ENCODE measurements around the gene IYD.
"Not testable (repeated sequence)": the region's sequence is repeated elsewhere in the genome, so short reads cannot be mapped to it uniquely, and the experiment has no call there.

The IYD gene

DNA sequence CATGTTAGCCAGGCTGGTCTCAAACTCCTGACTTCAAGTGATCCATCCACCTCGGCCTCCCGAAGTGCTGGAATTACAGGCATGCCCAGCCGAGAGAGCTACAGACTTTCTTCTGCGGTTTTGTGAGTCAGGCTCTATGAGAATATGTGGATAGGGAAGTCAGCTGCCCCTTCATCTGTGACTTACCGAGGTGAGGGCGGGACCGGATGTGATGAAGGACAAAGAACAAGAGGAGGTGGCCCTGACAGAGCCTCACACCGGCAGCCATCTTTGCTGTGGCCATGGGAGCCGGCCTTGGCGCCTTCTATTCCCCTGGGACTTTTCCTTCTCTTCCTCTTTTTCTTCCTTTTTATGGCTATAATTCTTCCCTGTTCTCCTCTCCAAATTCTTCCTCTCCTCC lies 67.0 kb downstream of the IYD start:
- no peak for DNase-seq

DNA sequence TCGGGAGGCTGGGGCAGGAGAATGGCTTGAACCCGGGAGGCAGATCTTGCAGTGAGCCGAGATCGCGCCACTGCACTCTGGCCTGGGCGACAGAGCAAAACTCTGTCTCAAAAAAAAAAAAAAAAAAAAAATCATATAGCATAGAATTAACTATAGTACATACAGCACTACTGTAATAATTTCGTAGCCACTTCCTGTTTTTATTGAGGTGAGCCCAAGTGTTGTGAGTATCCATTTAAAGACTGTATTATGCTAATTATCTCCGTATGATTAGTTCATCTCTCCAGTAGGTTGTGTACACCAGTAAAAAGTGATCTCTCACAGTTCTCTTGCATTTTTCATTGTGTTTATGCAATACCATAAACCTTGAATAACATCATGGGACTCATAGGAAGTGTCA lies 70.6 kb downstream of the IYD start:
- no peak for DNase-seq

- DNase-seq = no peak
These were observed 74.8 kb downstream of the IYD start for GRCh38 chr6:150443621-150444020.

GRCh38 chr6:150444308-150444707 lies 75.5 kb downstream of the IYD start:
- DNase-seq = no peak

DNA sequence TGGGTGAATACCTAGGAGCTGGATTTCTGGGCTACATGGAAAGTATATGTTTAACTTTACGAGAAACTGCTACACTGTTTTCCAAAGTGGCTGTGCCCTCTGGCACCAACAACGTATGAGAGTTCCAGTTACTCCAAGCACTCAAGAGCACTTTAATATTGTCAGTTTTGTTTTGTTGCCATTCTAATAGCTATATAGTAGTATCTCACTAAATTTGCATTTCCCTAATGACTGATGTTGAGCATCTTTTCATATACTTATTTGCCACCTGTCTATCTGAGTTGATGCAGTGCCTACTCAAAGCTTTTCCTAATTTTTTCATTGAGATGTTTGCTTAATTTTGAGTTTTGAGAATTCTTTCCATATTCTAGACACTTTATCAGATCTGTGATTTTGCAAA lies 76.7 kb downstream of the IYD start:
- DNase-seq = no peak

GRCh38 chr6:150448221-150448620 lies 79.4 kb downstream of the IYD start:
- DNase-seq = no peak

DNA sequence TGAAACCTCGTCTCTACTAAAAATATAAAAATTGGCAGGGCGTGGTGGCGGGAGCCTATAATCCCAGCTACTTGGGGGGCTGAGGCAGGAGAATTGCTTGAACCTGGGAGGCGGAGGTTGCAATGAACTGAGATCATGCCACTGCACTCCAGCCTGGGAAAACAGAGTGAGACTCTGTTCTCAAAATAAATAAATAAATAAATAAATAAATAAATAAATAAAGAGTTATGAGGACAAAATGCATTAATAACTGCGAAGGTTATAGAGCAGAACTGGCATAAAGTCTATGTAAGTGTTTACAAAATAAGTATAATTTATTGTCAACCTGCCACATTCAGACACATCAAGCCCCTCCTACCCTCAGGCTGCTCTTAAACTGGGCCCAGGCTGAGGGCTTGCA lies 80.2 kb downstream of the IYD start:
- not testable (repeated sequence) for DNase-seq

DNA sequence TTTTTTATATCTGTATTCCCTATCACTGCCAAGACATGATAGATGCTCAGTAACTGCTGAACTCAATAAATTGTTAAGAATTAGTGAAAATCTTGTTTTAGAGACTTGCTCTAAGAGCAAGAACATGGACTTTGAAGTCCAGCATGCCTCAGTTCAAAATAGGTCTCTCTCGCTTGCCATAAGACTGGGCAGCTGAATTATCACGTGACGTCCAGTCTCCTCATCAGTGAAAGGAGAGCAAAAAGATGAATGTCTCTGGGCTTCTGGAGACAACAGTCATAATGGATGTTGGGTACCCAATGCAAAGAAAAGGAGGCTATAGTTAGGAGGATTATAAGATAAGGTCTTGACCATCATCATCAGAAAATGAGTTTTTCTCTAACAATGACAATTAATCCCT lies 82.1 kb downstream of the IYD start:
- no peak for DNase-seq

DNA sequence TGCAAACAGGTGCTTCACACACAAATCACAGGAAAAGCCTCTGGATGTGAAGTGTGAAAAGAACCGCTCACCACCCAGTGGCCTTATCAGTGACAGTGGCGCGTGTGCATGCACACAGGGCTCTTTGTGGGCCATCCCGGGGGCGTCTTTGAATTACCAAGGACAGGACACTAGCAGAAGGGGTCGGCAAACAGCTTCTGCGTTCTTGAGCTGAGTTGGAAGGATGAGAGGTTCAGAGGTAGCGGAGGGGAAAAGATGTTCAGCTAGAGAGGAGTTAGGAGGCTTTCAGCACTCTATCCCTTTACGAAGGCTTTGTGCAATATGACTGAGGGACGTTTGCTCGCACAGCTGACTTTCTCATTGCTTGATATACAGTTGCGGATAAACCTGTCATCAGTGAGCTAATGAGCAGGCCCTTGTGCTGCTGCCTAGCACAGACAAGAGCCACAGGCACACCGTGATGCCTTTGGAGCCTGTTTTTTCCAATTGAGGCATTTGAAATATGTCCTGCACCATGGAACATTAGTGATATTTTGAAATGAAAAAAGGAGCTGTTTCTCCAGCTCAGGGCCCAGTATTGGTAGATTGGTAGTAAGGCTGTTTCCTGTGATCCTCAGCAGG lies 83.1 kb downstream of the IYD start:
- no peak for DNase-seq

DNA sequence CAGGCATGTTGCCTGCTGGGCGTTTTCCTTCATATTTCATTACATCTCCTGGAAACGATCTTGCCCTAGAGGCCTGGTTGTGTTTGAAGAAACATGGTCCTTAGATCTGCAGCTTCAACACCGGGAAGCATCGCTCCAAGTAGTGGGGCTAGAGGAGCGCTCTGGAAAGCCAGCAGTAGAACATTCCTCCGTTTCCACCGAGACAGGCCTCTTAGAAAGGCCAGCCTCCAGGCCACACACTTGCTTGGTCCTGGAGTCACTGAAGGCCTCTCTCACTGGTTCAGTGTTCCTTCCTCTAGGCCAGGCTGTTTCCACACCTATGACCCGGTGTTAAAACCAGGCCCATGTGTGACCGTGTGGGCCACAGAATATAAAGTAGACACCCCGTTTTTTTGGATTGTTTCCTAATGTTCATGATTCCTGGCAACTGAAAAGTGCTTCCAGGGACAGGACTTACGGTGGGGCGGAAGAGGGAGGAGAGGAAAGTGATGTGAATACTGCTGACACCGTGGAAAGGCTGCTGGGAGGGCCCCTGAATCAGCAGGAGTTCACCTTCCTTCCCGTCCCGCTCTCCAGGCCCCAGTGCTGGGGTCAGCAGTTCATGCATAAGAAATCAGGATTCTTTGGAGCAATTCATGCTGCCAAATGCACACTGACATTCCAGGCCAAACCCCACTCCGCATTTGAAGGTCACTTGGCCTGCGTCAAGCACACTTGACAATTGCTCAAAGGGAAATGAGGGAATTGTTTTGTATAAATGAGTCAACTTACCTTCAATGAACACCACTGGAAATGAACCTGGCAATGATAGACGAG lies 83.8 kb downstream of the IYD start:
- DNase-seq = no peak

DNA sequence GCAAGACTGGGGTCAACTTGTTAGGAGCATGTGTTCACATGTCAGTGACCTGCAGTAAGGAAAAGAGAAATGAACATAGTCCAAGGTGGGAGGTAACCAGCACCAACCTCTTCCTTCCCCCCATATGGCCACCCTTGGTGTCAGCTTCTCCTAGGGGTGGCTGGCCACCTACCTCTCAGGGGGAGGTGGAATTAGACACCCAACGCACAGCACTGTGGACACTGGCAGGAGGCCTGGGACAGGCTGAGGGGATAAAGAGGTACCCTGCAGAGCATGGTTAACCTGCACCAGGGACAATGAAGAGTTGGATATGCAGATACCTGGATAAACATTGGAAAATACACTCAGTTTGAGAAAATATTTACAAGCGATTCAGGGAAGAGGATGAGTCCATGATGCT lies 84.5 kb downstream of the IYD start:
- no peak for DNase-seq
